NCI-H2171 (cell line): Measurements from ENCODE around the gene RTCB.

Experiments used
- DNase-seq: peaks from one replicate; lab custom pipeline; 2025; lab: John Stamatoyannopoulos, UW

The RTCB gene

GRCh38 chr22:32339190-32340012 is 72.6 kb downstream of the RTCB start:
- no peak for DNase-seq

- no peak for DNase-seq
These were observed 73.3 kb downstream of the RTCB start for GRCh38 chr22:32338757-32339156.
